HepG2 (cell line): ENCODE results near the gene ZNF526. TPM values are rescaled to one million over a fixed set of nuclear protein-coding genes. Genes with fewer than 3 reads are reported as not detected.

Source experiments
- CHD4 ChIP-seq: fragments of 200-600 bp; sonication (generic); IDR thresholded peaks from 2 replicates; pipeline ENCODE4 v1.7.0; 2017; ENCODE audit warnings: mild to moderate bottlenecking, low read length, borderline replicate concordance
- ETV6 ChIP-seq: sonication (generic); formaldehyde crosslinking; conservative IDR thresholded peaks from 2 replicates; pipeline ENCODE4 v1.4.0; 2020; ENCODE audit warnings: missing genetic modification reagents
- FOXK1 ChIP-seq: sonication (generic); formaldehyde crosslinking; IDR thresholded peaks from 2 replicates; pipeline ENCODE4 v1.4.0; 2020; ENCODE audit warnings: low read depth, missing genetic modification reagents, borderline replicate concordance
- HNRNPL ChIP-seq: fragments of 200-400 bp; formaldehyde crosslinking; IDR thresholded peaks from 2 replicates; pipeline ENCODE4 v1.6.1; 2017; ENCODE audit warnings: mild to moderate bottlenecking, low read depth, low read length
- HNRNPLL ChIP-seq: fragments of 200-400 bp; formaldehyde crosslinking; IDR thresholded peaks from 2 replicates; pipeline ENCODE4 v1.6.1; 2017; ENCODE audit warnings: mild to moderate bottlenecking, low read depth, low read length; ENCODE audit not compliant: poor library complexity, severe bottlenecking
- HOXA3 ChIP-seq: sonication (generic); formaldehyde crosslinking; IDR thresholded peaks from 2 replicates; pipeline ENCODE4 v1.5.0; 2020; ENCODE audit warnings: missing genetic modification reagents
- HOXA7 ChIP-seq: sonication (generic); formaldehyde crosslinking; IDR thresholded peaks from 2 replicates; pipeline ENCODE4 v1.8.1; 2022; ENCODE audit warnings: mild to moderate bottlenecking, missing genetic modification reagents, moderate library complexity
- NCOA2 ChIP-seq: sonication (generic); formaldehyde crosslinking; IDR thresholded peaks from 2 replicates; pipeline ENCODE4 v1.8.0; 2022; ENCODE audit warnings: inconsistent platforms
- TAF15 ChIP-seq: fragments of 200-400 bp; formaldehyde crosslinking; IDR thresholded peaks from one replicate; pipeline ENCODE4 v1.6.1; 2018; ENCODE audit warnings: mild to moderate bottlenecking, low read depth, low read length; ENCODE audit not compliant: poor library complexity, severe bottlenecking
- TSC22D2 ChIP-seq: sonication (generic); formaldehyde crosslinking; IDR thresholded peaks from 2 replicates; pipeline ENCODE4 v1.5.1; 2020; ENCODE audit warnings: missing genetic modification reagents, mild to moderate bottlenecking, borderline replicate concordance
- ZBTB38 ChIP-seq: sonication (generic); formaldehyde crosslinking; IDR thresholded peaks from 2 replicates; pipeline ENCODE4 v1.5.1; 2020; ENCODE audit warnings: mild to moderate bottlenecking, missing genetic modification reagents
- ZBTB7A ChIP-seq: sonication (generic); formaldehyde crosslinking; IDR thresholded peaks from 2 replicates; pipeline ENCODE4 v1.8.0; 2022; ENCODE audit warnings: mild to moderate bottlenecking, missing genetic modification reagents
- ZIK1 ChIP-seq: sonication (generic); formaldehyde crosslinking; IDR thresholded peaks from 2 replicates; pipeline ENCODE4 v1.5.0; 2020; ENCODE audit warnings: mild to moderate bottlenecking, low read depth, missing genetic modification reagents, borderline replicate concordance
- ZNF20 ChIP-seq: sonication (generic); formaldehyde crosslinking; IDR thresholded peaks from 2 replicates; pipeline ENCODE4 v1.4.0; 2020; ENCODE audit warnings: mild to moderate bottlenecking, moderate library complexity, missing genetic modification reagents
- ZNF225 ChIP-seq: sonication (generic); formaldehyde crosslinking; IDR thresholded peaks from 2 replicates; pipeline ENCODE4 v1.4.0; 2020; ENCODE audit warnings: mild to moderate bottlenecking, missing genetic modification reagents
- ZNF3 ChIP-seq: IDR thresholded peaks from 2 replicates; pipeline ENCODE4 v1.7.0; 2017; ENCODE audit warnings: inconsistent platforms
- ZNF335 ChIP-seq: sonication (generic); formaldehyde crosslinking; IDR thresholded peaks from 2 replicates; pipeline ENCODE4 v1.4.0; 2020; ENCODE audit warnings: missing genetic modification reagents
- ZNF570 ChIP-seq: sonication (generic); formaldehyde crosslinking; IDR thresholded peaks from 2 replicates; pipeline ENCODE4 v1.4.0; 2020; ENCODE audit warnings: mild to moderate bottlenecking, missing genetic modification reagents, borderline replicate concordance
- ZNF572 ChIP-seq: sonication (generic); formaldehyde crosslinking; IDR thresholded peaks from 2 replicates; pipeline ENCODE4 v1.5.1; 2020; ENCODE audit warnings: mild to moderate bottlenecking, missing genetic modification reagents
- ZNF660 ChIP-seq: sonication (generic); formaldehyde crosslinking; IDR thresholded peaks from 2 replicates; pipeline ENCODE4 v1.5.1; 2020; ENCODE audit warnings: mild to moderate bottlenecking, low read depth, missing genetic modification reagents, borderline replicate concordance
- ZNF709 ChIP-seq: sonication (generic); formaldehyde crosslinking; IDR thresholded peaks from 2 replicates; pipeline ENCODE4 v1.5.0; 2020; ENCODE audit warnings: mild to moderate bottlenecking, missing genetic modification reagents
- ZNF780A ChIP-seq: sonication (generic); formaldehyde crosslinking; IDR thresholded peaks from 2 replicates; pipeline ENCODE4 v1.8.0; 2022; ENCODE audit warnings: mild to moderate bottlenecking, missing genetic modification reagents, moderate library complexity
- ZSCAN30 ChIP-seq: sonication (generic); formaldehyde crosslinking; IDR thresholded peaks from 2 replicates; pipeline ENCODE4 v1.5.0; 2020; ENCODE audit warnings: mild to moderate bottlenecking, missing genetic modification reagents
- polyA plus RNA-seq, 8 experiments: library from polyadenylated mRNA; depleted of rRNA in 3 of 8; stranded (reverse) in 7 of 8; unstranded in 1 of 8; fragments of >200 nt; fragmentation: Illumina TruSeq in 4 of 8; extraction: Trizol in 4 of 8; gene quantifications; 2 replicates each; pipeline versions ENCODE4 v1.2.1 to v1.2.3, GENCODE V29; 2011 to 2016; ENCODE audit warnings: low read depth in 4 of 8, missing spikeins in 1 of 8, mixed read lengths in 1 of 8; ENCODE audit not compliant: insufficient read depth in 1 of 8
- total RNA-seq, 5 experiments: library from RNA; depleted of rRNA; stranded (reverse); fragments of >200 nt; fragmentation: Illumina TruSeq; extraction: Trizol; gene quantifications; 2 replicates each; pipeline ENCODE4 v1.2.3, GENCODE V29; 2016; ENCODE audit warnings: low read depth in 1 of 5
- TF ChIP-seq, protein P1 (sequence below): sonication (generic); formaldehyde crosslinking; IDR thresholded peaks from 2 replicates; pipeline ENCODE4 v1.5.0; 2020; ENCODE audit warnings: missing genetic modification reagents
- TF ChIP-seq, protein P2 (sequence below): sonication (generic); formaldehyde crosslinking; IDR thresholded peaks from 2 replicates; pipeline ENCODE4 v1.5.0; 2020; ENCODE audit warnings: mild to moderate bottlenecking, missing genetic modification reagents, borderline replicate concordance
- TF ChIP-seq, protein P3 (sequence below): sonication (generic); formaldehyde crosslinking; IDR thresholded peaks from 2 replicates; pipeline ENCODE4 v1.9.0; 2022; ENCODE audit warnings: missing genetic modification reagents, mild to moderate bottlenecking, borderline replicate concordance

ZNF526 gene
- total and polyA plus RNA-seq, 2 of the 13 experiments (the other 11 are each of a cell fraction or from before 2014, with no cell fraction given) = 3.3 to 8.4 TPM

DNA sequence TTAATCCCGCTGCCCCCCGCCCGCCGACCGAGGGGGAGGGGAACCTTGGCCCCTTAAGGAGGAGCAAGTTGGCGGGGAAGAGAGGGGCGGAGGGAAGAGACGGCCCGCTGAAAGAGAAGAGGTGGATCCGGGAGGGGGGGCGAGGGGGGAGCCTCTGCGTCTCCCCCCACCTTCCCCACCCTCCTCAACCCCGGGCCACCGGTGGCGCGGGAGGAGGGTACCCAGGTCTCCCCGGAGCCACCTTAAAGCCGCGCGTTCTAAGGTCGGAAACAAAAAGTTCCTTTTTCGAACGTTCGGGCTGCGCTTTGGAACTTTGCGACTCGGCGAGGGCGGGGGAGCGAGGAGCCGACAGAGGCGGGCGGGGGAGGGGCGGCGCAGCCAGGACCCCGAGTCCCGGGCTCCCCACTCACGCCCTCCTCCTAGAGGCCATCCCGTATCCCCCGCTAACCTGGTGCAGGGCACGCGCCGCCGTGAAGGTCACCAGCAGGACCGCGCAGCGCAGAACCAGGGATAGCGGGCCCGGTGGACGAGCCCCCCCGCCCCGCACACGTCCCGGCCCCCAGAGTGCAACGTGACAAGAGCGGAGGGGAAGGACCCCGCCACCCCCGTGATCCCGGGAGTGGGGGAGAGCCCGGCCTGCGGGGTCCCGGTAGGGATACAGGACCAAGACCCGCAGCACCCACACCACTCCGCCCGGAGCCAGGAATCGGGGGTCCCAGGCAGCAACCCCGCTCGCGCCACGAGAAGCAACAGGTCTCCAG is 34.2 kb downstream of the ZNF526 start (continued):
- TF ChIP-seq ZNF20 (CRISPR knock-in tag) (no peak), ZBTB7A (CRISPR knock-in tag) (peak; percentile 11; the same call in 1 of the 2 replicates), ZNF660 (CRISPR knock-in tag) (no peak), ZNF3 (no peak), ZBTB38 (no peak), ZSCAN30 (no peak), TAF15 (no peak), TSC22D2 (CRISPR knock-in tag) (no peak), FOXK1 (CRISPR knock-in tag) (no peak), HOXA7 (CRISPR knock-in tag) (no peak), ZNF225 (CRISPR knock-in tag) (no peak), ZIK1 (CRISPR knock-in tag) (no peak; the same call in 1 of the 2 replicates), HNRNPLL (no peak), HOXA3 (0 out of 2 replicates have a peak, but pooled peaks have one; percentile 24), ETV6 (CRISPR knock-in tag) (0 out of 2 replicates have a peak, but pooled peaks have one; percentile 16), HNRNPL (0 out of 2 replicates have a peak, but pooled peaks have one; percentile 27), ZNF780A (CRISPR knock-in tag) (no peak), ZNF572 (CRISPR knock-in tag) (0 out of 2 replicates have a peak, but pooled peaks have one; percentile 28), ZNF335 (CRISPR knock-in tag) (no peak), ZNF709 (no peak), NCOA2 (CRISPR knock-in tag) (no peak), ZNF570 (CRISPR knock-in tag) (no peak), CHD4 (no peak)
- TF ChIP-seq, protein P1, sequence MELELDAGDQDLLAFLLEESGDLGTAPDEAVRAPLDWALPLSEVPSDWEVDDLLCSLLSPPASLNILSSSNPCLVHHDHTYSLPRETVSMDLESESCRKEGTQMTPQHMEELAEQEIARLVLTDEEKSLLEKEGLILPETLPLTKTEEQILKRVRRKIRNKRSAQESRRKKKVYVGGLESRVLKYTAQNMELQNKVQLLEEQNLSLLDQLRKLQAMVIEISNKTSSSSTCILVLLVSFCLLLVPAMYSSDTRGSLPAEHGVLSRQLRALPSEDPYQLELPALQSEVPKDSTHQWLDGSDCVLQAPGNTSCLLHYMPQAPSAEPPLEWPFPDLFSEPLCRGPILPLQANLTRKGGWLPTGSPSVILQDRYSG = no peak
- TF ChIP-seq, protein P2, sequence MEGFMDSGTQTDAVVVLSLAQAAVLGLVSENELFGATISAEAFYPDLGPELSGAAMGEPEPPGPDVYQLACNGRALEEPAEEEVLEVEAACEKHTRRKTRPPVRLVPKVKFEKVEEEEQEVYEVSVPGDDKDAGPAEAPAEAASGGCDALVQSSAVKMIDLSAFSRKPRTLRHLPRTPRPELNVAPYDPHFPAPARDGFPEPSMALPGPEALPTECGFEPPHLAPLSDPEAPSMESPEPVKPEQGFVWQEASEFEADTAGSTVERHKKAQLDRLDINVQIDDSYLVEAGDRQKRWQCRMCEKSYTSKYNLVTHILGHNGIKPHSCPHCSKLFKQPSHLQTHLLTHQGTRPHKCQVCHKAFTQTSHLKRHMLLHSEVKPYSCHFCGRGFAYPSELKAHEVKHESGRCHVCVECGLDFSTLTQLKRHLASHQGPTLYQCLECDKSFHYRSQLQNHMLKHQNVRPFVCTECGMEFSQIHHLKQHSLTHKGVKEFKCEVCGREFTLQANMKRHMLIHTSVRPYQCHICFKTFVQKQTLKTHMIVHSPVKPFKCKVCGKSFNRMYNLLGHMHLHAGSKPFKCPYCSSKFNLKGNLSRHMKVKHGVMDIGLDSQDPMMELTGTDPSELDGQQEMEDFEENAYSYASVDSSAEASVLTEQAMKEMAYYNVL (CRISPR knock-in tag) = no peak
- TF ChIP-seq, protein P3, sequence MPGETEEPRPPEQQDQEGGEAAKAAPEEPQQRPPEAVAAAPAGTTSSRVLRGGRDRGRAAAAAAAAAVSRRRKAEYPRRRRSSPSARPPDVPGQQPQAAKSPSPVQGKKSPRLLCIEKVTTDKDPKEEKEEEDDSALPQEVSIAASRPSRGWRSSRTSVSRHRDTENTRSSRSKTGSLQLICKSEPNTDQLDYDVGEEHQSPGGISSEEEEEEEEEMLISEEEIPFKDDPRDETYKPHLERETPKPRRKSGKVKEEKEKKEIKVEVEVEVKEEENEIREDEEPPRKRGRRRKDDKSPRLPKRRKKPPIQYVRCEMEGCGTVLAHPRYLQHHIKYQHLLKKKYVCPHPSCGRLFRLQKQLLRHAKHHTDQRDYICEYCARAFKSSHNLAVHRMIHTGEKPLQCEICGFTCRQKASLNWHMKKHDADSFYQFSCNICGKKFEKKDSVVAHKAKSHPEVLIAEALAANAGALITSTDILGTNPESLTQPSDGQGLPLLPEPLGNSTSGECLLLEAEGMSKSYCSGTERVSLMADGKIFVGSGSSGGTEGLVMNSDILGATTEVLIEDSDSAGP (CRISPR knock-in tag) = peak; percentile 54
